Brain pericyte (primary cell): ENCODE results near the gene INKA2.

Experiments
- DNase-seq: peaks from one replicate; pipeline ENCODE4 v3.0.0-alpha.2; 2012; ENCODE audit warnings: low read depth, low spot score

The INKA2 gene

DNA sequence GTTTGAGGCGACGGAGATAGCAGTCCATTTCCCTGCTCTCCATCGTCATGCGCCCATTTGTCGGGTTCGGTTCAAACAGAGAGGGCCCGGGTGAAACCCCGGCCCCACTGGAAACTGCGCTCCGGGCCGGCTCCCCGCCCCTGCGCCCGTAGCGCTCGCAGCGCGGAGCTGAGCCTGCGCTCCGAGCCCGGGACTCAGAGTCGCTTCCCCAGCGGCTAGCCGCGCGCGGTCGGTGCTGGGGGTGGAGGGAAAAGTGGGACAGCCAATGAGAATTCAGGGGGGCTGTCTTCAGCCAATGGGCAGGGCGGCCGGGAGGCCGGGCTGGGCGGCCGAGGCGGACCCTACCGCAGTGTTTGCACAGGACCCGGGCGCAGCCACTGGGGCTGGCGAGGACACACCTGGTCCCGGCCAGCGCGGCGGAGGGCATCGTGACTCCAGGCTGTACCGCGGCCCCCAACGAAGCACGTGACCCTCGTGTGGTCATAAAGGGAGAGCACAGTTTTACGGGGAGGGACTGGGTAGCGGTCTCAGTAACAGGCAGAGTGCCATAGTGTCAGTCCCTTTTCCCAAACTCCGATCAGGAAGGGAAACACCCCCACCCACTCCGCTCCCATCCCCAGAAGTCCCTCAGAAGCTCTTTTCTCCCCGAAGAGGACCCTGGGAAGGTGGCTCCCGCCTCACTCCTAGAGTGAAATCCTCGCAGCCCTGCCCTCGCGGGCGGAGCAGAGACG lies at the start of gene INKA2:
Gene INKA2, minus strand, starts transcription at position 202 of the 731 bp plus-strand sequence. Its CDS starts 153 bp downstream, at position 49.
- DNase-seq: no peak

- DNase-seq: no peak
Observed at GRCh38 chr1:111786669-111787207, 47.5 kb upstream of the INKA2 start.

DNA sequence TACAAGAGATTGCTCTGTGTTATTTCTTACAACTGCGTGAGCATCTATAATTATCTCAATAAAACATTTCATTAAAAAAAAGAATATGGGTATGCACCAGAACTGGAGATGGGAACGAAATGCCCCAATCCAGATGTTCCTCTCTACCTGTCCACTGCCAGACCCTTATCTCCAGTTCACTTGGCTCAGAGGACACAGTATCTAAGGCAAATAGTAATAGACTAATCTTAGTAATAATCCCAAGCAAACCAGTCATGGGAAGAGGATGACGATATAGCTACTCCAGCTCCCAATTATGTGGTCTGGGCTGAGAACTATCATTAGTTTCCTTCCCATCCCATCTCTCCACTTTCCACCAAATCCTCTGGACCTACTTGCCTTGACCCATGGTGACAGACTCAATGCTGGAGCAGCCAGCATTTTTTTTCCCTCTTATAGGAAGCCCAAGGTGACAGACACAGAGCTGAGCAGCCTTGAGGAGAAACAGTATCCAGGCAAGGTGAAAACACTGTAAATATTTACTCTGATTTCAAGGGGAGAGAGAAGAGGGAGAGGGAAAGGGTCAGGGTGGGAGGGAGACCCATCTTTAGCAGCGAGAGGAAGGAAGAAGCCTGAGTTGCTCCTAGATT lies 45.2 kb upstream of the INKA2 start:
- DNase-seq: no peak

- no peak for DNase-seq
Observed at GRCh38 chr1:111779546-111779945, 40.4 kb upstream of the INKA2 start.

DNA sequence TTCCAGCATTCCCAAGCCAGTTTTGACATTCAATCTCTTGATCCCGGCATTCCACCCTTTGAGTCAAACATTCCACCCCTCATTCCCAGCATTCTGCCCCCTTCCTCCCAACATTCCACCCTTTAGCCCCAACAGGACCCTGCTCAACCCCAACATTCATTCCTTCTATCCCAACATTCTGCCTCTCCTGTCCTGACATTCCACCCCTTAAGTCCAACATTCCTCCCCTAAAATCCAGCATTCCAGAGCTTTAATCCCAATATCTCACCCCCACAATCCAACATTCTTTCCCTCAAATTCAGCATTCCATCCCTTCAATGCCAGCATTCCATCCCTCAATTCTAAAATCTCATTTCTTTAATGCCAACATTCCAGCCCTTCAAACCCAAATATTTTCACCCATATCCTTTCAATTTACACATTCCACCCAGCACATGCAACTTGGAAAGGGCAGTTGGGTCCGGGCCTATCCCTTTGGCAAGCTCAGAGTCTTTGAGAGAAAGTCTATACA lies 39.4 kb upstream of the INKA2 start:
- DNase-seq: no peak

- no peak for DNase-seq
Observed at GRCh38 chr1:111778066-111778465, 38.9 kb upstream of the INKA2 start.

- DNase-seq: no peak
Observed at GRCh38 chr1:111777301-111777700, 38.1 kb upstream of the INKA2 start.

DNA sequence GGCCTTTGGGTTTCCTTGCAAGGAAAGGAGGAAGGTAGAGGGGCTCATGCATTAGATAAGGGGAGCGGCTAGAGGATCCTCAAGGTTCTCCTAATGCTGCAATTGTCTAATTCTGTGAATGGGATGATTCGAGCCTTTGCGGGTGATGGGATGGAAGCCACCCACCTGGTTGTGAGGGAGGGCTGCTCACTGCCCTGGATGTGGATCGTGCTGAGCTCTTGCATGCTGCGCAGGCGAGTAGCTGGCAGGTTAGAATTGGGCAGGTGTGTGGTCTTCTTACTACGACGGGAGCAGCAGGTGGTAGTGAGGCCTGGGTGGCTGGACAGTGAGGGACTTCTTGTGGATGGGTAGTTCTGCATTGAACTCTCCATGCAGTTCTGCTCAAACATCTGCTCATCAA lies 37.7 kb upstream of the INKA2 start:
- DNase-seq: no peak

- DNase-seq: no peak
Observed at GRCh38 chr1:111776391-111776790, 37.2 kb upstream of the INKA2 start.

GRCh38 chr1:111775966-111776365 lies 36.8 kb upstream of the INKA2 start:
- no peak for DNase-seq

GRCh38 chr1:111770916-111771315 lies 31.7 kb upstream of the INKA2 start:
- no peak for DNase-seq

DNA sequence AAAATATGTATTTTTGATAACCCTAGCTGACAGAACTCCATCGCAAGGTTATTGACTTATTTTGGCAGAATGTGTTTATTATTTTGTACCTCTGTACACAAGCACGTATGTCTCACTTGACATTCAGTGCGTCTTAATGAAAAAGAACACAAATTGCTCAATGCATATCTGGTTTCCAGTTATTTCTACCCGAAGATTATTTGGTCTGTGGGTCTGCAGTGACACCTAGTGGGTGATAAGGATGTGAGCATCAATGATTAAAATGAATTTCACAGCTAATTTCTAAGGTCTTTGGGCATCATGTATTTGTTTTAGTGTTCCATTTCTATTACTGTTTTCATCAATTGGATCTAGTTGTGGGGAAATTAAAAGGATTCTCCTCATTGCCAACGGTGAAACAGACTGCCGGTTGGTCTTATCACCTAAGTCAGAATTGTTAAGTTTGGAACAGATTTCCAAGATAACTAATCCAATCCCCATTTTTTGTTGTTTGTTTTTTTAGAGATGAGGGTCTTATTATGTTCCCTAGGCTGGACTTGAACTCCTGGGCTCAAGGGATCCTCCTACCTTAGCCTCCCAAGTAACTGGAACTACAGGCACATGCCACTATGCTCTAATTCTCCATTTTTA lies 30.4 kb upstream of the INKA2 start:
- peak; percentile 27 for DNase-seq

GRCh38 chr1:111768625-111769024 lies 29.4 kb upstream of the INKA2 start:
- DNase-seq: no peak

GRCh38 chr1:111768023-111768422 lies 28.8 kb upstream of the INKA2 start:
- no peak for DNase-seq

GRCh38 chr1:111762332-111762731 lies 23.1 kb upstream of the INKA2 start:
- no peak for DNase-seq

GRCh38 chr1:111761717-111762116 lies 22.5 kb upstream of the INKA2 start:
- no peak for DNase-seq

DNA sequence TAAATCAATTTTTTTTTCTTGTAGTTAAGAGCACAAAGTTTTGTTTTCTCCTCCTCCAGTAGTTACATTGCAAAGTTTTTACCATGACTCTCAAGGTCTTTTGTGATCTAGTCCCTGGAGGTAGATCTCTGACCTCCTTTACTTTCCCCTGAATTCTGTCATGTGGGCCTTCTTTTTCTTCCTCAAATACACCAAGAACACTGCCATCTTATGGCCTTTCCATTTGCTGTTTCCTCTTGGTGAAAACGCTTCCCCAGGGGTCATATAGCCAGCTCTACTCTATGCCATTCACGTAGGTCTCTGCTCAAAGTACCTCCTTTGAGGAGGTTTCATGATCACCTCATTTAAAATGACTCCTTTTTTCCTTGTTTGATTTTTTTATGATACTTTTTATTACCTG lies 19.2 kb upstream of the INKA2 start:
- DNase-seq: no peak

DNA sequence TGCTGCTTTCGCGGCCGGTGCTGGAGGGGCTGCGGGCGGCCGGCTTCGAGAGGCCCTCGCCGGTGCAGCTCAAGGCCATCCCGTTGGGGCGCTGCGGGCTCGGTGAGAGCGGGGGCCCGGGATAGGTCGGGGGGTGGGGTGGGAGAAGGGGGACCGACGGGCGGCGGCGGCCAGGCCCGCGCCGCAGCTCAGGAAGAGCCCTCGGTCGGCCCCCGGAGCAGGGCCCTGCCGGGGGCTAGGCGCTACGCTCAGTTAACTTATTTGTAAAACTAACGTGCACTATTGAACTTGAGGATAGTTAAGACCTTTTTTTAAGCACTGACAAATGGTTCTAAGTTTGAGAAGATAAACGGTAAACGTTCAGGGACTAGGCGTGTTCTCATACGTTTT lies 16.9 kb upstream of the INKA2 start:
- DNase-seq: no peak

- DNase-seq: peak; percentile 95
Observed at GRCh38 chr1:111755331-111756123, 16.3 kb upstream of the INKA2 start, which contains the start of gene DDX20. DDX20 (plus strand) TSS chr1:111755901; CDS start chr1:111755925, 24 bp downstream.

- DNase-seq: no peak
Observed at GRCh38 chr1:111754984-111755330, 15.8 kb upstream of the INKA2 start.

GRCh38 chr1:111751906-111752575 lies 12.8 kb upstream of the INKA2 start:
- DNase-seq: no peak
